EL (cell line): ENCODE results near the gene DUS3L.
"Not testable (repeated sequence)": the region's sequence is repeated elsewhere in the genome, so short reads cannot be mapped to it uniquely, and the experiment has no call there.

Experiments
- DNase-seq: peaks from one replicate; pipeline ENCODE4 v3.0.0-alpha.2; 2016

DUS3L gene

GRCh38 chr19:5767949-5768348, 23.0 kb downstream of the DUS3L start:
- DNase-seq, result no peak

- DNase-seq, result no peak
These were observed 25.7 kb downstream of the DUS3L start for GRCh38 chr19:5765220-5765619.

- no peak for DNase-seq
These were observed 28.2 kb downstream of the DUS3L start for GRCh38 chr19:5762608-5763217.

- no peak for DNase-seq
These were observed 37.2 kb downstream of the DUS3L start for GRCh38 chr19:5753743-5754142.

- DNase-seq, result no peak
These were observed 39.3 kb downstream of the DUS3L start for GRCh38 chr19:5751709-5752108.

- DNase-seq, result no peak
These were observed 41.5 kb downstream of the DUS3L start for GRCh38 chr19:5749505-5749904.

- not testable (repeated sequence) for DNase-seq
These were observed 42.0 kb downstream of the DUS3L start for GRCh38 chr19:5748920-5749319.

- not testable (repeated sequence) for DNase-seq
These were observed 46.0 kb downstream of the DUS3L start for GRCh38 chr19:5744999-5745398.

- DNase-seq, result no peak
These were observed 47.3 kb downstream of the DUS3L start for GRCh38 chr19:5743630-5744029.

- no peak for DNase-seq
These were observed 48.9 kb downstream of the DUS3L start for GRCh38 chr19:5742051-5742450.

- no peak for DNase-seq
These were observed 52.5 kb downstream of the DUS3L start for GRCh38 chr19:5738423-5738822.
